Activated naive CD8-positive, alpha-beta T cell treated with anti-CD3 and anti-CD28 coated beads, Interleukin-2, amount 10 ng/mL, durations not matched to agents 7 days and 5 days (primary cell): ENCODE data around the gene GOLGA7B. TPM values are rescaled to one million over a fixed set of nuclear protein-coding genes. Genes with fewer than 3 reads are reported as not detected.
"Not testable (repeated sequence)": the region's sequence is repeated elsewhere in the genome, so short reads cannot be mapped to it uniquely, and the experiment has no call there.

ENCODE experiments used
- ATAC-seq: fragments of 150-1000 bp; cut with Tn5 transposase; one replicate; pipeline ENCODE4 v1.10.0; 2021; ENCODE audit warnings: low read depth, moderate library complexity
- POLR2A ChIA-PET: fragments of 350-600 bp; sonication (Branson Sonifier 250); formaldehyde crosslinking; loops from one replicate; lab custom pipeline; 2021; ENCODE audit warnings: antibody characterized with exemption; lab: Charles Lee
- DNase-seq: peaks from one replicate; pipeline ENCODE4 v3.0.0; 2021
- H3K27ac Mint-ChIP-seq: one replicate; pipeline ENCODE4 v1.8.0; 2022; ENCODE audit warnings: mild to moderate bottlenecking, mixed read lengths
- H3K27me3 Mint-ChIP-seq: one replicate; pipeline ENCODE4 v1.8.0; 2022; ENCODE audit warnings: mild to moderate bottlenecking, moderate library complexity, mixed read lengths
- H3K36me3 Mint-ChIP-seq: one replicate; pipeline ENCODE4 v1.8.0; 2021; ENCODE audit warnings: mild to moderate bottlenecking, mixed read lengths
- H3K4me1 Mint-ChIP-seq: one replicate; pipeline ENCODE4 v1.8.0; 2021; ENCODE audit warnings: mixed read lengths
- H3K4me3 Mint-ChIP-seq: one replicate; pipeline ENCODE4 v1.8.0; 2022; ENCODE audit warnings: mild to moderate bottlenecking, moderate library complexity, mixed read lengths
- H3K9me3 Mint-ChIP-seq: one replicate; pipeline ENCODE4 v1.8.0; 2021; ENCODE audit warnings: mixed read lengths
- total RNA-seq, 2 experiments: library from RNA; stranded (reverse); gene quantifications; one replicate each; pipeline ENCODE4 v1.2.3, GENCODE V29; 2021

The GOLGA7B gene
- total RNA-seq, 2 experiments from 2014 or later: 10.8 to 12.0 TPM

- no peak overlapping the region for H3K27ac Mint-ChIP-seq
- no peaks in the 10 kb centered on the region for H3K27me3 Mint-ChIP-seq
Observed at GRCh38 chr10:97821308-97822038, 28.2 kb upstream of the GOLGA7B start.

GRCh38 chr10:97822261-97822687, 27.4 kb upstream of the GOLGA7B start:
- no peaks in the 10 kb centered on the region for H3K36me3 Mint-ChIP-seq
- no peaks in the 10 kb centered on the region for H3K9me3 Mint-ChIP-seq
- no peak overlapping the region for H3K4me3 Mint-ChIP-seq
- no peak for DNase-seq
- H3K27me3 Mint-ChIP-seq: no peaks in the 10 kb centered on the region
- H3K4me1 Mint-ChIP-seq: no peaks in the 10 kb centered on the region
- no peak for ATAC-seq
- POLR2A ChIA-PET: no interaction called here
- no peak overlapping the region for H3K27ac Mint-ChIP-seq

More at GRCh38 chr10:97821308-97822038, 28.2 kb upstream of the GOLGA7B start:
- POLR2A ChIA-PET: no interaction called here
- DNase-seq (no peak), ATAC-seq (no peak)
- Mint-ChIP-seq H3K4me3 (no peak overlapping the region), H3K4me1 (no peaks in the 10 kb centered on the region), H3K9me3 (no peaks in the 10 kb centered on the region), H3K36me3 (no peaks in the 10 kb centered on the region)

DNA sequence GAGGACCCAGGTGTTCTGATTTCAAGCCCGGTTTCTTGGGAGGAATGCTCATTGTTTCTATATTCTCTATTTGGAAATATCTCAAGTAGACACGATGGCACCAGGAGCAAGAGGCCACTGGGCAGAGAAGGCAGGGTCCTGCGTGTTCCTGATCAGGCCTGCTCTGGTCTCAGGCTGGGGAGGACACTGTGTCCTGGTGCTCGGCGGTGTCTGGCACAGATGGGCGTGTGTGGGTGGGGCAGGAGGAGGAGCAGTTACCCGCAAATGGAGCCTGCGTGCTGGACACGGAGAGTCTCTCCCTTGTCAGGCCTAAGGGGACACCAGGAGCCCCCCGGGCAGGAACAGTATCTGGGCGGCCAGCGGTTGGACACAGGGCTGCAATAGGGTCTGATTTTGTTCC, 25.9 kb upstream of the GOLGA7B start:
- H3K36me3 Mint-ChIP-seq: no peaks in the 10 kb centered on the region
- H3K27me3 Mint-ChIP-seq: no peaks in the 10 kb centered on the region
- no peak overlapping the region for H3K27ac Mint-ChIP-seq
- ATAC-seq (no peak), DNase-seq (no peak)
- H3K9me3 Mint-ChIP-seq: no peaks in the 10 kb centered on the region
- no peak overlapping the region for H3K4me3 Mint-ChIP-seq
- POLR2A ChIA-PET: interaction anchor here (0.6 kb wide), 1 partner anchor 30 kb away, joined by 3 read pairs; no protein-coding TSS in a partner anchor
- peaks cover 6% of the 10 kb centered on the region for H3K4me1 Mint-ChIP-seq

GRCh38 chr10:97825020-97825760, 24.5 kb upstream of the GOLGA7B start:
- peak overlapping the region; percentile 24 for H3K27ac Mint-ChIP-seq
- H3K27me3 Mint-ChIP-seq: no peaks in the 10 kb centered on the region
- ATAC-seq (no peak), DNase-seq (no peak)
- no peaks in the 10 kb centered on the region for H3K9me3 Mint-ChIP-seq
- no peaks in the 10 kb centered on the region for H3K36me3 Mint-ChIP-seq
- peaks cover 19% of the 10 kb centered on the region for H3K4me1 Mint-ChIP-seq
- POLR2A ChIA-PET: no interaction called here
- no peak overlapping the region for H3K4me3 Mint-ChIP-seq

- no peak for ATAC-seq
- Mint-ChIP-seq H3K27me3 (no peaks in the 10 kb centered on the region), H3K36me3 (no peaks in the 10 kb centered on the region), H3K4me1 (peaks cover 20% of the 10 kb centered on the region), H3K4me3 (no peak overlapping the region), H3K27ac (peak overlapping the region; percentile 18), H3K9me3 (no peaks in the 10 kb centered on the region)
- POLR2A ChIA-PET: interaction anchor here (2.7 kb wide), 1 partner anchor 23 kb away, joined by 12 read pairs; the partner anchor contains the start of gene GOLGA7B
- no peak for DNase-seq
Observed at GRCh38 chr10:97826892-97827291, 22.8 kb upstream of the GOLGA7B start.

GRCh38 chr10:97827702-97828291, 21.8 kb upstream of the GOLGA7B start:
- Mint-ChIP-seq H3K27ac (peak overlapping the region; percentile 51), H3K9me3 (no peaks in the 10 kb centered on the region), H3K4me3 (no peak overlapping the region), H3K27me3 (no peaks in the 10 kb centered on the region), H3K36me3 (no peaks in the 10 kb centered on the region), H3K4me1 (peaks cover 20% of the 10 kb centered on the region)
- ATAC-seq: no peak
- POLR2A ChIA-PET: interaction anchor here (2.7 kb wide), 1 partner anchor 22 kb away, joined by 12 read pairs; the partner anchor contains the start of gene GOLGA7B
- DNase-seq: no peak

GRCh38 chr10:97828721-97829120, 20.9 kb upstream of the GOLGA7B start:
- peak; percentile 96 for ATAC-seq
- DNase-seq: no peak
- Mint-ChIP-seq H3K27me3 (peaks cover 2% of the 10 kb centered on the region), H3K4me1 (peaks cover 20% of the 10 kb centered on the region), H3K36me3 (no peaks in the 10 kb centered on the region), H3K4me3 (peak overlapping the region; percentile 42), H3K27ac (peak overlapping the region; percentile 51), H3K9me3 (no peaks in the 10 kb centered on the region)
- POLR2A ChIA-PET: interaction anchor here (0.7 to 2.7 kb wide), 3 partner anchors 15 to 30 kb away, joined by 3 to 12 read pairs (median 3); partner anchors contain the start of gene GOLGA7B

DNA sequence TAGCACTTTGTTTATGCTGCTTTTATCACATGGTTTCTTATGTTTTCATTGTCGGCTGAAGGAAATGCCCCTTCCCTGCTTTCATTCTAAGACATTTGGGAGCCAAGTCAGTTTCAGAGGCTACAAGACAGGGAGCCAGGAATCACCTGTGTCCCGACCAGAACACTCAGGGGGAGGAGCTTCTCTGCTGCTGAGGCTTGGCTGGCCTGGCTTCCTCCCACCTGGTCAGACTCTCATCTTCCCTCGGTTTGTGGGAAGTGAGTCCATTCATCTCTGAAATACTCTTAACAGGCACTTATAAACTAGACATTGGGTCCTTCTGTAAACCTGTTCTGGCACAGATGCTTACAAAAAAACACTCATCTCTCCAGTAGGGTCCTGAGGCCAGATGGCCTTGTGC, 19.6 kb upstream of the GOLGA7B start:
- no peak overlapping the region for H3K4me3 Mint-ChIP-seq

DNA sequence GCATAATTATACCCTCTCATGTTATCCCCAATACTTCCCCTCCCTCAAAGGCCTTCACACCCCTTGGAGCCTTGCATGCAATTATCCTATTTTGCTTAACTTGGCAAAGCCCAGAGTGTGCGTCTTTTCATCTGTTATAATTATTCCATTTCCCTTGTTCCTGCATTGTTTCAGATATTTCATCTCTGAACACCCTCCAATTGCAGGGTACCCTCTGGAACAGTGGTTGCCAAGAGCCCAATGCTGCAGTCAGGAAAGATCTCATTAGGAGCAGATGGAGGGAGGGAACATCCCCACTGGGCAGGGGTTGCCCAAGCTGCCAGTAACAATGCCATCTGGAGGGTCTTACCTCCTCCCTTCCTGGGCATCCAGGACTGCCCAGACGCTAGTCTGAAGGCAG, 18.4 kb upstream of the GOLGA7B start:
- Mint-ChIP-seq H3K4me1 (peaks cover 21% of the 10 kb centered on the region), H3K9me3 (peaks cover 3% of the 10 kb centered on the region)
- POLR2A ChIA-PET: interaction anchor here (1.1 kb wide), 1 partner anchor 18 kb away, joined by 3 read pairs; the partner anchor contains the start of gene GOLGA7B

More for the DNA sequence above, 19.6 kb upstream of the GOLGA7B start:
- DNase-seq (no peak), ATAC-seq (no peak)
- Mint-ChIP-seq H3K36me3 (no peaks in the 10 kb centered on the region), H3K27me3 (peaks cover 2% of the 10 kb centered on the region), H3K4me1 (peaks cover 20% of the 10 kb centered on the region), H3K9me3 (no peaks in the 10 kb centered on the region), H3K27ac (peak overlapping the region; percentile 54)
- POLR2A ChIA-PET: no interaction called here

GRCh38 chr10:97836446-97836845, 13.2 kb upstream of the GOLGA7B start:
- Mint-ChIP-seq H3K4me3 (no peak overlapping the region), H3K36me3 (peaks cover 9% of the 10 kb centered on the region), H3K27ac (no peak overlapping the region), H3K27me3 (peaks cover 4% of the 10 kb centered on the region), H3K4me1 (peaks cover 15% of the 10 kb centered on the region), H3K9me3 (peaks cover 10% of the 10 kb centered on the region)
- ATAC-seq (no peak), DNase-seq (no peak)
- POLR2A ChIA-PET: no interaction called here

More for the DNA sequence above, 18.4 kb upstream of the GOLGA7B start:
- no peak for DNase-seq
- Mint-ChIP-seq H3K27me3 (peaks cover 4% of the 10 kb centered on the region), H3K4me3 (no peak overlapping the region), H3K27ac (no peak overlapping the region), H3K36me3 (peaks cover under 1% of the 10 kb centered on the region)
- ATAC-seq: no peak

DNA sequence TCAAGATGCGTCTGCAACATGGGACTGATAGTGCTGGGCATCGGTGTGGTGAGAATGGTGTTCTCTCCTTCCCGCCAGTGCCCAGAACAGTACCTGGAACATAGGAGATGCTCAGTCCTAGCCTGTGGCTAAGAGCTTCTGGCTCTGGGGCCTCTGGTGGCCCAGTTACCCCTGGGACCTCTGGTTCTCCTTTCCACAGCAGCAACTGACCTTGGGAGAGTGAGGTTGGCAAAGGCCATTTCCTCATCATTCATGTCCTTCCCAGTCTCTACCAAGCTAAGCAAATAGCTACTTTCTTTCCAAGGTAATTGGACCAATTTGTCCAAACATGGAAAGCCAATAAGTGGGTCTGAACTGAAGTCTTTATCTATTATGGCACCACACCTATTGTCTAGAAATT, 11.6 kb upstream of the GOLGA7B start:
- POLR2A ChIA-PET: interaction anchor here (0.8 kb wide), 1 partner anchor 41 kb away, joined by 3 read pairs; no protein-coding TSS in a partner anchor
- peaks cover 19% of the 10 kb centered on the region for H3K4me1 Mint-ChIP-seq
- no peak overlapping the region for H3K4me3 Mint-ChIP-seq
- peaks cover 2% of the 10 kb centered on the region for H3K27me3 Mint-ChIP-seq
- no peak for DNase-seq
- no peak for ATAC-seq
- H3K9me3 Mint-ChIP-seq: peaks cover 10% of the 10 kb centered on the region
- H3K27ac Mint-ChIP-seq: no peak overlapping the region
- peaks cover 9% of the 10 kb centered on the region for H3K36me3 Mint-ChIP-seq

DNA sequence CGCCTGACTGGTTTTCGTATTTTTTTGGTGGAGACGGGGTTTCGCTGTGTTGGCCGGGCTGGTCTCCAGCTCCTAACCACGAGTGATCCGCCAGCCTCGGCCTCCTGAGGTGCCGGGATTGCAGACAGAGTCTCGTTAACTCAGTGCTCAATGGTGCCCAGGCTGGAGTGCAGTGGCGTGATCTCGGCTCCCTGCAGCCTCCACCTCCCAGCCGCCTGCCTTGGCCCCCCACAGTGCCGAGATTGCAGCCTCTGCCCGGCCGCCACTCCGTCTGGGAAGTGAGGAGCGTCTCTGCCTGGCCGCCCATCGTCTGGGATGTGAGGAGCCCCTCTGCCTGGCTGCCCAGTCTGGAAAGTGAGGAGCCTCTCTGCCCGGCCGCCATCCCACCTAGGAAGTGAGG, 8.5 kb upstream of the GOLGA7B start:
- H3K36me3 Mint-ChIP-seq, DNase-seq, H3K27ac Mint-ChIP-seq, POLR2A ChIA-PET, H3K9me3 Mint-ChIP-seq, H3K27me3 Mint-ChIP-seq, ATAC-seq, H3K4me3 Mint-ChIP-seq: not testable (repeated sequence)
- peaks cover 21% of the 10 kb centered on the region for H3K4me1 Mint-ChIP-seq

- POLR2A ChIA-PET, H3K27ac Mint-ChIP-seq, H3K4me3 Mint-ChIP-seq, ATAC-seq, H3K27me3 Mint-ChIP-seq, H3K9me3 Mint-ChIP-seq, H3K36me3 Mint-ChIP-seq, DNase-seq: not testable (repeated sequence)
- peaks cover 16% of the 10 kb centered on the region for H3K4me1 Mint-ChIP-seq
Observed at GRCh38 chr10:97842114-97842513, 7.5 kb upstream of the GOLGA7B start.
